Right lobe of liver (tissue), 4 donors: ENCODE measurements around the gene PRR3.

Experiments used
- POLR2A ChIP-seq: fragments of 450-650 bp; IDR thresholded peaks from one replicate; pipeline ENCODE4 v1.6.1; 2017; ENCODE audit warnings: antibody characterized with exemption, mild to moderate bottlenecking
- TF ChIP-seq, protein P1 (sequence below), 4 donors: fragments of 200-600 bp in 3 of 4; fragments of 450-650 bp in 1 of 4; IDR thresholded peaks; one replicate each; pipeline versions ENCODE4 v1.5.1 to v1.8.0; 2016 to 2022; ENCODE audit warnings: antibody characterized with exemption in 4 of 4, mild to moderate bottlenecking in 2 of 4
- donor health status: DM: no; HTN: no; CAD: no.
- donor health status: DM: no; HTN: no; CAD: no.
- donor health status: DM: no; HTN: yes; CAD: no.

DNA sequence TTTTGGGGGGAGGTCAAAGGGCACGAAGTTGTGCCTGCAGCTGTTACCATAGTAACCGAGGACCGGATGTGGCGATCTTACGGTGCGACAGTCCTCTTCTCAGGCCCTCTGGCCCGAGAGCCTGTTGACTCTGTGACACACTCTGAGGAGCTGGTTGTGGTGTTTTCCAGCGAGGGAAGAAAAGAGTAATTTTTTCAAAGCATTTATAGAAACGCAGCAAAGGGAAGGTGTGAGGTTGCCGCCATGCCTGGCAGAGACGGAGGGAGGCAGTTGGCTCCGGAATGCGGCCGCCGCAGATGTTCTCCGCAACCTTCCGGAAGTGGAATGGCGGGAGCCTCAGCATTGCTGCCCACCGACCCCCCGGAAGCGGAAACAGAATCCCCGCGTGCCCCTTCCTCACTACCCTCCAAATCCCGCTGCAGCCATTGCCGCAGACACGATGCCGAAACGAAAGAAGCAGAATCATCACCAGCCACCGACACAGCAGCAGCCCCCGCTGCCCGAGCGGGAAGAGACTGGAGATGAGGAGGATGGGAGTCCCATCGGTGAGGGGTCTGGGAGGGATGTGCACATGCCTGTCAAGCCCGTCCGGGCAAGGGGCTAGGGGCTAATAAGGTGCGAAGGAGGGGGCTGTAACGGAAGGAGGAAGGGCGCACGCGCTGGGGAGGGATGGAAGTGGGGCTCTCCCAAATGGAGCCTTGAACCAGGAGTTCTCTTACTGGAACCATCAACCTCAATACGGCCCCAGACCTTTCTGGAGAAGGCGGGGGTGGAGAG lies at the start of gene PRR3:
- TF ChIP-seq, protein P1, sequence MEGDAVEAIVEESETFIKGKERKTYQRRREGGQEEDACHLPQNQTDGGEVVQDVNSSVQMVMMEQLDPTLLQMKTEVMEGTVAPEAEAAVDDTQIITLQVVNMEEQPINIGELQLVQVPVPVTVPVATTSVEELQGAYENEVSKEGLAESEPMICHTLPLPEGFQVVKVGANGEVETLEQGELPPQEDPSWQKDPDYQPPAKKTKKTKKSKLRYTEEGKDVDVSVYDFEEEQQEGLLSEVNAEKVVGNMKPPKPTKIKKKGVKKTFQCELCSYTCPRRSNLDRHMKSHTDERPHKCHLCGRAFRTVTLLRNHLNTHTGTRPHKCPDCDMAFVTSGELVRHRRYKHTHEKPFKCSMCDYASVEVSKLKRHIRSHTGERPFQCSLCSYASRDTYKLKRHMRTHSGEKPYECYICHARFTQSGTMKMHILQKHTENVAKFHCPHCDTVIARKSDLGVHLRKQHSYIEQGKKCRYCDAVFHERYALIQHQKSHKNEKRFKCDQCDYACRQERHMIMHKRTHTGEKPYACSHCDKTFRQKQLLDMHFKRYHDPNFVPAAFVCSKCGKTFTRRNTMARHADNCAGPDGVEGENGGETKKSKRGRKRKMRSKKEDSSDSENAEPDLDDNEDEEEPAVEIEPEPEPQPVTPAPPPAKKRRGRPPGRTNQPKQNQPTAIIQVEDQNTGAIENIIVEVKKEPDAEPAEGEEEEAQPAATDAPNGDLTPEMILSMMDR (IDR thresholded peaks at IDR 0.05) = no peak
- peak; percentile 31 for TF ChIP-seq POLR2A
